Activated T-cell treated with anti-CD3 and anti-CD28 coated beads, Interleukin-2, amount 50 U/mL, for 72 hours (primary cell): ENCODE results near the gene BRAP. TPM values are rescaled to one million over a fixed set of nuclear protein-coding genes. Genes with fewer than 3 reads are reported as not detected.
"Not testable (repeated sequence)": the region's sequence is repeated elsewhere in the genome, so short reads cannot be mapped to it uniquely, and the experiment has no call there.

Experiments used
- ATAC-seq, 2 donors: fragments of 150-1000 bp; cut with Tn5 transposase; replicated peaks in 1 of 2; 2 replicates each; pipeline ENCODE4 v1.10.0; 2021; ENCODE audit warnings: moderate library complexity in 2 of 2, mild to moderate bottlenecking in 1 of 2
- DNase-seq, 2 donors: peaks; one replicate each; pipeline ENCODE4 v3.0.0; 2021 to 2022; ENCODE audit warnings: mixed read lengths in 1 of 2
- H3K27ac Mint-ChIP-seq: one replicate; pipeline ENCODE4 v1.8.0; 2022; ENCODE audit warnings: mild to moderate bottlenecking, moderate library complexity, mixed read lengths
- H3K27me3 Mint-ChIP-seq: one replicate; pipeline ENCODE4 v1.8.0; 2022; ENCODE audit warnings: low read depth, mixed read lengths
- H3K36me3 Mint-ChIP-seq, 2 donors: one replicate each; pipeline ENCODE4 v1.8.0; 2022; ENCODE audit warnings: mixed read lengths in 2 of 2, mild to moderate bottlenecking in 1 of 2; ENCODE audit not compliant: insufficient read depth in 2 of 2
- H3K4me1 Mint-ChIP-seq: one replicate; pipeline ENCODE4 v1.8.0; 2022; ENCODE audit warnings: low read depth, mixed read lengths
- H3K4me3 Mint-ChIP-seq, 2 donors: one replicate each; pipeline ENCODE4 v1.8.0; 2022; ENCODE audit warnings: mild to moderate bottlenecking in 2 of 2, mixed read lengths in 2 of 2, moderate library complexity in 2 of 2
- H3K9me3 Mint-ChIP-seq, 2 donors: one replicate each; pipeline ENCODE4 v1.8.0; 2022; ENCODE audit warnings: mixed read lengths in 2 of 2
- total RNA-seq, 2 donors: library from RNA; stranded (reverse); gene quantifications; one replicate each; pipeline ENCODE4 v1.2.3, GENCODE V29; 2022

Gene BRAP
- total RNA-seq, 2 donors from 2014 or later: 20.2 to 32.1 TPM

GRCh38 chr12:111628505-111629260, 57.1 kb downstream of the BRAP start:
- H3K4me3 Mint-ChIP-seq: no peak overlapping the region

GRCh38 chr12:111626230-111626629, 59.5 kb downstream of the BRAP start:
- ATAC-seq (no peak), DNase-seq (no peak)
- Mint-ChIP-seq H3K9me3 (no peaks in the 10 kb centered on the region), H3K27me3 (no peaks in the 10 kb centered on the region), H3K36me3 (no peaks in the 10 kb centered on the region), H3K4me3 (no peak overlapping the region), H3K4me1 (no peaks in the 10 kb centered on the region), H3K27ac (no peak overlapping the region)

More at GRCh38 chr12:111628505-111629260, 57.1 kb downstream of the BRAP start:
- no peak overlapping the region for H3K27ac Mint-ChIP-seq
- H3K27me3 Mint-ChIP-seq: no peaks in the 10 kb centered on the region
- H3K9me3 Mint-ChIP-seq: no peaks in the 10 kb centered on the region
- H3K36me3 Mint-ChIP-seq: no peaks in the 10 kb centered on the region
- no peak for DNase-seq
- no peaks in the 10 kb centered on the region for H3K4me1 Mint-ChIP-seq
- no peak for ATAC-seq

GRCh38 chr12:111624540-111624939, 61.2 kb downstream of the BRAP start:
- H3K27me3 Mint-ChIP-seq: no peaks in the 10 kb centered on the region
- DNase-seq: no peak
- no peak for ATAC-seq
- H3K27ac Mint-ChIP-seq: no peak overlapping the region
- no peak overlapping the region for H3K4me3 Mint-ChIP-seq
- H3K9me3 Mint-ChIP-seq: no peaks in the 10 kb centered on the region
- H3K36me3 Mint-ChIP-seq: no peaks in the 10 kb centered on the region
- no peaks in the 10 kb centered on the region for H3K4me1 Mint-ChIP-seq

GRCh38 chr12:111617841-111618240, 67.9 kb downstream of the BRAP start:
- ATAC-seq, H3K4me1 Mint-ChIP-seq, H3K27me3 Mint-ChIP-seq: not testable (repeated sequence)

GRCh38 chr12:111616177-111616623, 69.6 kb downstream of the BRAP start:
- no peaks in the 10 kb centered on the region for H3K27me3 Mint-ChIP-seq
- H3K4me3 Mint-ChIP-seq: no peak overlapping the region
- no peak overlapping the region for H3K27ac Mint-ChIP-seq
- no peaks in the 10 kb centered on the region for H3K9me3 Mint-ChIP-seq
- ATAC-seq: no peak
- no peak for DNase-seq
- H3K36me3 Mint-ChIP-seq: no peaks in the 10 kb centered on the region
- no peaks in the 10 kb centered on the region for H3K4me1 Mint-ChIP-seq

More at GRCh38 chr12:111617841-111618240, 67.9 kb downstream of the BRAP start:
- H3K27ac Mint-ChIP-seq, H3K4me3 Mint-ChIP-seq, H3K9me3 Mint-ChIP-seq, H3K36me3 Mint-ChIP-seq, DNase-seq: not testable (repeated sequence)

GRCh38 chr12:111607239-111607638, 78.5 kb downstream of the BRAP start:
- Mint-ChIP-seq H3K4me1 (no peaks in the 10 kb centered on the region), H3K9me3 (no peaks in the 10 kb centered on the region), H3K27ac (no peak overlapping the region), H3K27me3 (no peaks in the 10 kb centered on the region), H3K36me3 (no peaks in the 10 kb centered on the region), H3K4me3 (no peak overlapping the region)
- ATAC-seq: no peak
- no peak for DNase-seq

GRCh38 chr12:111606767-111607230, 79.0 kb downstream of the BRAP start:
- H3K27me3 Mint-ChIP-seq: no peaks in the 10 kb centered on the region
- H3K9me3 Mint-ChIP-seq: no peaks in the 10 kb centered on the region
- DNase-seq (no peak), ATAC-seq (no peak)
- no peaks in the 10 kb centered on the region for H3K4me1 Mint-ChIP-seq
- H3K36me3 Mint-ChIP-seq: no peaks in the 10 kb centered on the region
- H3K4me3 Mint-ChIP-seq: no peak overlapping the region
- H3K27ac Mint-ChIP-seq: no peak overlapping the region

- DNase-seq (no peak), ATAC-seq (no peak)
- Mint-ChIP-seq H3K4me1 (no peaks in the 10 kb centered on the region), H3K9me3 (no peaks in the 10 kb centered on the region), H3K27ac (no peak overlapping the region), H3K27me3 (no peaks in the 10 kb centered on the region), H3K4me3 (no peak overlapping the region), H3K36me3 (no peaks in the 10 kb centered on the region)
Observed at GRCh38 chr12:111605911-111606766, 79.6 kb downstream of the BRAP start.

- not testable (repeated sequence) for H3K4me1 Mint-ChIP-seq, H3K36me3 Mint-ChIP-seq, H3K27me3 Mint-ChIP-seq, H3K4me3 Mint-ChIP-seq, H3K9me3 Mint-ChIP-seq, H3K27ac Mint-ChIP-seq, DNase-seq, ATAC-seq
Observed at GRCh38 chr12:111602857-111603256, 82.9 kb downstream of the BRAP start.

GRCh38 chr12:111602348-111602747, 83.4 kb downstream of the BRAP start:
- Mint-ChIP-seq H3K9me3 (no peaks in the 10 kb centered on the region), H3K27ac (no peak overlapping the region), H3K27me3 (no peaks in the 10 kb centered on the region), H3K36me3 (peaks cover 0 to 3% of the 10 kb centered on the region in 2 donors), H3K4me1 (peaks cover 7% of the 10 kb centered on the region), H3K4me3 (no peak overlapping the region)
- ATAC-seq (no peak), DNase-seq (no peak)

GRCh38 chr12:111600986-111601385, 84.8 kb downstream of the BRAP start:
- ATAC-seq, H3K4me3 Mint-ChIP-seq, H3K9me3 Mint-ChIP-seq, H3K27me3 Mint-ChIP-seq, H3K36me3 Mint-ChIP-seq, H3K27ac Mint-ChIP-seq, DNase-seq: not testable (repeated sequence)
- H3K4me1 Mint-ChIP-seq: peaks cover 21% of the 10 kb centered on the region

GRCh38 chr12:111600205-111600642, 85.5 kb downstream of the BRAP start:
- Mint-ChIP-seq H3K9me3 (no peaks in the 10 kb centered on the region), H3K4me3 (peak overlapping the region; percentile 91 to 98), H3K27ac (peak overlapping the region; percentile 98), H3K27me3 (no peaks in the 10 kb centered on the region), H3K4me1 (peaks cover 29% of the 10 kb centered on the region), H3K36me3 (peaks cover 0 to 4% of the 10 kb centered on the region in 2 donors)
- no peak for DNase-seq
- no peak for ATAC-seq
